Measurements from ENCODE around the gene NFIA.

DNA sequence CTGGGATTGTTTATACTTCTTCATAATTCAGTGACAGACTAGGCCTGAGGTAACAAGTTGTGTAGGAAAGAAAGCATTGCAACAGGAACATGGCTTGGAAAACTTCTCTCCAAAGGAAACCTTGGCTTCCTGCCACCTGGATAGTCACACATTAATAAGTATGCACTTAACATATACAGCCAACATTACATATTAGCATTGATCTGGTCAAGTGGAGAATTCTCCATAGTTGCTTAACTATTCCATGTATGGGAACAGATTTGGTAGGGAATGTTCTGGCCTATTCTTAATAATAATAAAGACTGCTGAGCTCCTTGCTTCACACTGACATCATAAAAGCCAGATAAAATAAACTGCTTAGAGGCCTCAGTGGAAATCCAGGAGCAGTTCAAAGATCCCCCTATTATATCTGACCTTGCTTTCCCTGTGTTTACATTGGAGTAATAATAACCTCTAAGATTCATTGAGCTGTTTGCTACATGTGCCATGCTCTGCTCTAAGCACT is 27.2 kb upstream of the NFIA start:
- TF ChIP-seq, protein P1, sequence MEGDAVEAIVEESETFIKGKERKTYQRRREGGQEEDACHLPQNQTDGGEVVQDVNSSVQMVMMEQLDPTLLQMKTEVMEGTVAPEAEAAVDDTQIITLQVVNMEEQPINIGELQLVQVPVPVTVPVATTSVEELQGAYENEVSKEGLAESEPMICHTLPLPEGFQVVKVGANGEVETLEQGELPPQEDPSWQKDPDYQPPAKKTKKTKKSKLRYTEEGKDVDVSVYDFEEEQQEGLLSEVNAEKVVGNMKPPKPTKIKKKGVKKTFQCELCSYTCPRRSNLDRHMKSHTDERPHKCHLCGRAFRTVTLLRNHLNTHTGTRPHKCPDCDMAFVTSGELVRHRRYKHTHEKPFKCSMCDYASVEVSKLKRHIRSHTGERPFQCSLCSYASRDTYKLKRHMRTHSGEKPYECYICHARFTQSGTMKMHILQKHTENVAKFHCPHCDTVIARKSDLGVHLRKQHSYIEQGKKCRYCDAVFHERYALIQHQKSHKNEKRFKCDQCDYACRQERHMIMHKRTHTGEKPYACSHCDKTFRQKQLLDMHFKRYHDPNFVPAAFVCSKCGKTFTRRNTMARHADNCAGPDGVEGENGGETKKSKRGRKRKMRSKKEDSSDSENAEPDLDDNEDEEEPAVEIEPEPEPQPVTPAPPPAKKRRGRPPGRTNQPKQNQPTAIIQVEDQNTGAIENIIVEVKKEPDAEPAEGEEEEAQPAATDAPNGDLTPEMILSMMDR (conservative IDR thresholded peaks at IDR 0.05; ENCODE audit: low read depth, low read length), result no peak
- no peak for TF ChIP-seq EZH2 (IDR thresholded peaks at IDR 0.05; ENCODE audit: borderline replicate concordance, low read depth, low read length, poor library complexity, severe bottlenecking)
